ENCODE data around the gene TST.
A peak's percentile ranks its signal among the peaks of the same experiment; 100 is the strongest.

Gene TST

GRCh38 chr22:37018086-37018814, 997 bp downstream of the TST start:
- peak overlapping the region; percentile 71 for H3K27ac ChIP-seq
- no peak for DNase-seq (ENCODE audit: low read depth, low spot score)

DNA sequence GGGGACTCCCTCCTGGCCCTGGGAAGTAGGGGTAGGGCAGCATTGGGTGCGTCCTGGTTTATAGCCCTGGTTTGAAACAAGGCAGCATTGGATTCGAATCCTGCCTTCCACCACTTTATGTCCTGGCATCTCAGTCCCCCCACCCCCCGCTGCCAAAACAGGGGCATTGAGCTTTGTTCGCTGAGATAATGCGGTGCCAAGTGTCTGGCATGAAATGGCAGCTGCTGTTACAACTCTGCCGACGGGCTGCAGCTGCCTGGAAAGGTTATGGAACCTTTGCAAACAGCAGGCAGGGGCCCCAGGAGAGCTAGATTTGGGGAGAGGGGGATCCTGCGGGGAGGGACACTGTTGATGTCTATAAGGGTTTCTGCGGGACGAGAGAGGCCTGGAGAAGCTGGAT, 1.9 kb downstream of the TST start:
- no peak for DNase-seq (ENCODE audit: low read depth, low spot score)
- H3K27ac ChIP-seq = no peak overlapping the region

- DNase-seq (ENCODE audit: low read depth, low spot score) = no peak
- H3K27ac ChIP-seq = no peak overlapping the region
Measured at GRCh38 chr22:37016134-37016910, 2.9 kb downstream of the TST start.

- no peak overlapping the region for H3K27ac ChIP-seq
- DNase-seq (ENCODE audit: low read depth, low spot score) = no peak
Measured at GRCh38 chr22:37015587-37015878, 3.7 kb downstream of the TST start.

- H3K27ac ChIP-seq = no peak overlapping the region
- no peak for DNase-seq (ENCODE audit: low read depth, low spot score)
Measured at GRCh38 chr22:37014835-37015586, 4.2 kb downstream of the TST start.

DNA sequence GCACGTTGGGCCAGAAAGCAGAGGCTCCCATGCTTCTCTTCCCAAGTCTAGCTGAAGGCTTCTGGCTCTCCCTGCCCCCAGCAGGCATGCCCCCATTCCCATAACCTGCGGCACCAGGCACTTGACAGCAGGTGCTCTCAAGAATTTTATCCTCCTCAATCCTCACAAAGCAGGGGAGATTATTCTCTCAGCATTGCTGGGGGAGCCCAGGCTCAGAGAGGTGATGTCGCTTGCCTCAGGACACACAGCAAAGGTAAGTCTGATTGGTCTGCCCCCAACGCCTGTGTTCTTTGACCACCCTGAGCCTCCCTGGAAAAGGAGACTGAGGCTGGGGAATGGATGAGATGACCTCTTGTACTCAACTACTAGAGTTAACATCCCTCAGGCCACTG, 4.8 kb downstream of the TST start:
- no peak for DNase-seq (ENCODE audit: low read depth, low spot score)

DNA sequence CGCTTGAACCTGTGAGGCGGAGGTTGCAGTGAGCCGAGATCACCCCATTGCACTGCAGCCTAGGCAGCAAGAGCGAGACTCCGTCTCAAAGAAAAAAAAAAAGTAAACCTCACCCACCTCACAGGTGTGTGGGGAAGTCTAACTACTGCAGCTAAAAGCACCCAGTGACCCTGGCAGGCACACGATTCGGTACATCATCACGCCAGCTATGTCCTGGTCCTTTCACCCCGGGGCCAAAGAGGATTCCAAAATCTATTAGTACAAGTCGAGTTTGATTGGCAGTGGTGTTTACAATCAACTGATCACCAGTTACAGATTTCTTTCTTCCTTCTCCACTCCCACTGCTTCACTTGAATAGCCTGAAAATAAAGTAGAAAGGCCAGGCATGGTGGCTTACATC, 6.3 kb downstream of the TST start:
- DNase-seq (ENCODE audit: low read depth, low spot score) = no peak
- no peak overlapping the region for H3K27ac ChIP-seq

More for the DNA sequence above, 4.8 kb downstream of the TST start:
- no peak overlapping the region for H3K27ac ChIP-seq

- no peak for DNase-seq (ENCODE audit: low read depth, low spot score)
- H3K27ac ChIP-seq = no peak overlapping the region
Measured at GRCh38 chr22:37012262-37012904, 6.9 kb downstream of the TST start.

DNA sequence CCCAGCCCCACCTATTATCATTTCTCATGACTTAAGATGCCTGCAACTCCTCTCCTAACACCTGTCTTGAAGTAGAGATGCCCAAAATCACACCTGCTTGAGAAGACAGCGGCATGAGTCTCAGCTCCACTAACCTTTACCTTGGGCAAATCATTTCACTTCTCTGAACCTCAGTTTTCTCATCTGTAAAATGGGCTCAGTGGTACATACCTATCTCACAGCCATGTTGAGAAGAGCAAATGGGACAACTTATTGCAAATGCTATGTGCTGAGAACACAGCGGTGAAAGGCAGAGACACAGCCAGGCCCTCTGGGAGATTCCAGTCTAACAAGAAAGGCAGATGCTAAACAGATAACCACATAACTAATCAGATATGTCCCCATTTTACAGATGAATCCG, 7.8 kb downstream of the TST start:
- H3K27ac ChIP-seq = no peak overlapping the region
- no peak for DNase-seq (ENCODE audit: low read depth, low spot score)

GRCh38 chr22:37010976-37011375, 8.3 kb downstream of the TST start:
- DNase-seq (ENCODE audit: low read depth, low spot score) = no peak
- no peak overlapping the region for H3K27ac ChIP-seq

GRCh38 chr22:37010174-37010573, 9.1 kb downstream of the TST start:
- no peak overlapping the region for H3K27ac ChIP-seq
- DNase-seq (ENCODE audit: low read depth, low spot score) = no peak

DNA sequence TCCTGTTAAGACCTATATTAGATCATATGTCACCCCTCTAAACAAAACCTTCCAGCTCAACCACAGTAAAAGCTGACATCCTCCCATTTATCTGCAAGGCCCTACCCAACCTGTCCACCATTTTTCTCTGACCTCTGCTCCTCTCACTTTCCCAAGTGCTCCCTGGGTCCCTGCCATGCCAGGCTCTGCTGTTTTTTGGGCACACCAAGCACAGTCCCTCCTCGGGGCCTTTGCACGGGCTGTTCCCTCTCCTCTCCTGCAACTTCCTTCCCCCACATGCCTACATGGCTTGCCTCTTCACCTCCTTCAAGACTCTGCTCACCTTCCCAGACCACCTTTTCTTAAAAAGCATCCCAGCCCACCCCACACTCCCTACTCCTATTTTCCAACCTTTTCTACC, 9.8 kb downstream of the TST start:
- no peak for DNase-seq (ENCODE audit: low read depth, low spot score)
- H3K27ac ChIP-seq = no peak overlapping the region

GRCh38 chr22:37008365-37008764, 10.9 kb downstream of the TST start:
- H3K27ac ChIP-seq = no peak overlapping the region
- no peak for DNase-seq (ENCODE audit: low read depth, low spot score)

DNA sequence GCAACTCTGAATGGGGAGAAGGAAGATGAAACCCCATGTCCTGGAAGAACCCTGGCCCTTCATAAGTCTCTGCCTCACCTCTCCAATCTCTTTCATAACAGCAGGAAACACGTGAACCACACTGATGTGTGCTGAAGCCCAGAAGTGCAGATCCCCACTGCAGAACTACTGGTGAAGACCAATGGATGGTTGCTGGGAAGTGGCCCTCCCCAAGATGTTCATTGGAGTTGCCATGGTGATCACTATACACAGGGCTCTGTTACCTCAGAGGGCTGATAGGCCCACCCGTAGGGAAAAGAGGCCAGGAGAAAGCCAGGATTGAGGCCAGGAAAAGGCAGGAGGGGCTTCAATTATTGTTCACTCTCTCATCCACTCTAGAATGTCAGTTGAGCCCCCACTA, 11.6 kb downstream of the TST start:
- DNase-seq (ENCODE audit: low read depth, low spot score) = no peak
- no peak overlapping the region for H3K27ac ChIP-seq

DNA sequence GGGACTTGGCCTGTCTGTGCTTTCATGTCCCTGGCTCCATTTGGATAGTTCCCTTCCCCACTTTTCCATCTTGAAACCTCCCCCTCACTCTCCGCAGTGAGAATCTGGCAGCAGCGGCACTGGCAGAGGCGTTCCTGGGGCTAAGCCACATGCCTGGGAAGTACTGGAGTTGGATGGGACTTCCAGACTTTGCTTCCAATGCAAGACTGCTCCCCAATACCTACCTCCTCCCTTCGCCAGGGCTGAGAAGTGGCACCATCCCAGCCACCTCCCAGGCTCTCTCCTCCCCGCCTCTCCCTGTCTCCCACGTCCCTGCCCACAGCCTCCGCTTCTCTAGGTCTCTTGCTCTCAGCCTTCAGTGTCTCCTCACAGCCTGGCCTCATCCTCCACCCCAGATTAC, 16.6 kb downstream of the TST start:
- H3K27ac ChIP-seq = no peak overlapping the region

GRCh38 chr22:37001826-37002225, 17.4 kb downstream of the TST start:
- DNase-seq (ENCODE audit: low read depth, low spot score) = no peak
- H3K27ac ChIP-seq = no peak overlapping the region

More for the DNA sequence above, 16.6 kb downstream of the TST start:
- DNase-seq (ENCODE audit: low read depth, low spot score) = no peak

- no peak for DNase-seq (ENCODE audit: low read depth, low spot score)
Measured at GRCh38 chr22:37000676-37001534, 18.3 kb downstream of the TST start.

GRCh38 chr22:36999463-36999862, 19.8 kb downstream of the TST start:
- no peak for DNase-seq (ENCODE audit: low read depth, low spot score)
- H3K27ac ChIP-seq = no peak overlapping the region

More at GRCh38 chr22:37000676-37001534, 18.3 kb downstream of the TST start:
- no peak overlapping the region for H3K27ac ChIP-seq

DNA sequence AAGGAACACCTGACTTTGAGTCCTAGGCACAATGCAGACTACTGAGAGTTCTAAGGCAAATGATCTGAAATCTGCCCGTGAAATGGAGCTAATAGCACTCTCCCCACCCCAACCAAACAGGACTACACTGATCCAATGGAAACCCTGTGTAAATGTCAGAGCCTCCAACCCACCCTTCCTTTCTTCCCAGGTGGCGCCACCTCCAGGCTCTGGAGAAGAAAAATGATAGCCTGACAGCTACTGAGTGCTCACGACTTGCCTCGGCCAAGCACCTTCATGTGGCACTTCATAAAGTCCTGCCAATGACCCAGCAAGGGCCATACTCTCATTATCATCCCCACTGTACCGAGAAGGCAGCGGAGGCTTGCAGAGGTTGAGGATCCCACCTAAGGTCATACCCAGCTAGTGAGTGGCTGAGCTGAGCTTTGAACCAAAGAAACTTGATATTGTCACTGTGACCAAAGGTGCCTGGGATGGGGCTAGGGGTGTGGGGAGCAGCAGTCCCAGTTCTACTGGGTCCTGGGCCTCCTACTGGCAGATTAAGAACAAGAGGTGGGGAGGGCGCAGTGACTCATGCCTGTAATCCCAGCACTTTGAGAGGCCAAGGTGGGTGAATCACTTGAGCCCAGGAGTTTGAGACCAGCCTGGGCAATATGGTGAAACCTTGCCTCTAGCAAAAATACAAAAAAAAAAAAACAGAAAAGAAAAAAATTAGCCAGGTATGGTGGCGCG, 20.5 kb downstream of the TST start:
- no peak for DNase-seq (ENCODE audit: low read depth, low spot score)
- H3K27ac ChIP-seq = no peak overlapping the region

Measured in epithelial cell of prostate (primary cell).